ENCODE measurements around the gene MYPOP.
"Not testable (repeated sequence)": the region's sequence is repeated elsewhere in the genome, so short reads cannot be mapped to it uniquely, and the experiment has no call there.

The MYPOP gene

GRCh38 chr19:45882652-45883585 lies 19.5 kb downstream of the MYPOP start:
- DNase-seq = peak; percentile 20

DNA sequence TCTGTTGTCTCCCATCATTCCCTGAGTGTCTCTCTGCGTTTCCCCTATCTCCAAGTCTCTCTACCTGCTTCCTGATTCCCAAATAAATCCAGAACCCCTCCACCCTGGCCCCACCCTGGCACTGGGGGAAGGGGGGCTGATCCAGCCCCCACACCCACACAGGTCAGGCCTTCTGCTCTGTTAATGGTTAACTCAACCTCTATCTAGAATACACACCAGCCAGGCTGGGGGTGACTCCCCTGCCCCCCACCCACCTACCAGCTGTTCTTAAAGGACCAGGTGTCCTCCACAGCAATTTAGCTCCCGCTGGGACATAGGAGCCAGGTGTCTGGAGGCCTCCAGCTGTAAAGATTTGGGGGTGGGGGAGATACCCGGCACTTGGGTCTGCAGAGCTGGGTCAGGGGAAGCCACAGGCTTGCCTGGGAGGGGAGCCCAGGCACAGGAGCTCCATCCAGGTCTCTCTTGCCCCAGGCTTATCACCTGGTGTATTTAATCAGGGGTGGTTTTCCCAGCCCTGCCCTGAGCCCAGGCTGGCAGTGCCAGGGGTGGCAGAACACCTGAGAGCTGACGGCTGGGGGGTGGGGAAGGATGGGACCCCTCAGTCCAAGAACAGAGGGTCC lies 20.4 kb downstream of the MYPOP start:
- no peak for DNase-seq

- no peak for DNase-seq
These were observed 21.1 kb downstream of the MYPOP start for GRCh38 chr19:45881082-45881908.

DNA sequence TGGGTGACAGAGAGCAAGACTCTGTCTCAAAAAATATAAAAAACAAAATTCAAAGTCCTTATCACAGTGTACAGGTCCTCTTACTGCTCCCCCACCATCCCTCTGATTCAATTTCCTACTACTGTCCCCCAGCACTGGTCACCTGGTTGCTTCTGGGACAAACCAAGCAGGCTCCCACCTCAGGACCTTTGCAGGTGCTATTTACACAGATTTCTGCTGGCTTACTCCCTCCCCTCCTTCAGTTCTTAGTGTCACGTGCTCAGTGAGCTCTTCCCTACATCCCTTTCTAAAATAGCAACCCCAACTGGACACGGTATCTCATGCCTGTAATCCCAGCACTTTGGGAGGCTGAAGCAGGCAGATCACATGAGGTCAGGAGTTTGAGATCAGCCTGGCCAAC lies 22.4 kb downstream of the MYPOP start:
- DNase-seq = no peak

DNA sequence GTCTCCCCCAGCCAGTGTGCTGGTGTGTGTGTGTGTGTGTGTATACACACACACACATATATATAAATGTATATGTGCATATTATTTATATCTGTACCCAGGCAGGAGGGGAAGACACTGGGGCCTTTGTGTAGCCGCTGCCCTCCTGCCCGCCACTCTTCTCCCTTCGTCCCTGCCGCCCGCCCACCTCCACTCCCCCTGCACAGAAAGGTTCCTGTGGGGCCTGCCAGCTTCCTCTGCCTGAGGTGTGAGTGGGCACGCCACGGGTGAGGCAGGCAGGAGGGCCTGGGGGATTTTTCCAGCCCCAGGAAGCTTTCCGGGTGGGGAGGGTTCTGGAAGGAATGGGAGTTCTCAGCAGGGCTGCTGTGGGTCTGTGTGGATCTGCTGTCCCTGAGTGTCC lies 23.4 kb downstream of the MYPOP start:
- DNase-seq = no peak

DNA sequence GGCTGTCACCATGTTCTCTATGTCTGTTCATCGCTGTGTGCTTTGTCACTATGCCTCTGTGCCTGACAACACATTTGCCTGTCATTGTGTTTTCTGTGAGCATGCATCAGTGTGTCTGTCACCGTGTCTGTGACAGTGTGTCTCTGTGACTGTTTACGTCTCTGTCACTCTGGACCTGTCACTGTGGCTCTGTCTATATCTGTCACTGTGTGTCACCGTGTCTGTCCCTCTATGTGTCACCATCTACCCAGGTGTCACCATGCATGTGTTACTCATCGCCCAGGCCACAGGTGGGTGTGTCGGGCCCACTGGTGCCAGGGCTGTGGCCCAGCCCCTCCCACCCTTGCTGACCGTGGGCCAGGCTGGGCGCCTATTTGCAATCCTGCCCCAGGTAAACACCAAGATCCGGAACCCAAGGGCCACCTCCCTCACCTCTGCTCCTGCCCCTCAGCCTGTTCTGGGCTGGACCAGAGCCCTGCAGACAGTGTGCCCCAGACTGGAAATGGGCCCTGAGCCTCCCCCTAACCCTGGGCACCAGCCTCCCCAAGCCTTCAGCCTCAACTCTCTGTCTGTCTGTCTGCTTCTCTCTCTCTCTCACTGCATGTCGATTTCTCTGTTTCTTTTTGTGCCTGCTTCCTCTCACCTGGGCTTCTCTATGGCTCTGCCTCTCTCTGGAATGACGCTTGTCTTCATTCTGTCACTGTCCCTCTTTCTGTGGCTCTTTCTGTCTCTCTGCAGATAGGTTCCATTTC lies 24.2 kb downstream of the MYPOP start:
- DNase-seq = no peak

DNA sequence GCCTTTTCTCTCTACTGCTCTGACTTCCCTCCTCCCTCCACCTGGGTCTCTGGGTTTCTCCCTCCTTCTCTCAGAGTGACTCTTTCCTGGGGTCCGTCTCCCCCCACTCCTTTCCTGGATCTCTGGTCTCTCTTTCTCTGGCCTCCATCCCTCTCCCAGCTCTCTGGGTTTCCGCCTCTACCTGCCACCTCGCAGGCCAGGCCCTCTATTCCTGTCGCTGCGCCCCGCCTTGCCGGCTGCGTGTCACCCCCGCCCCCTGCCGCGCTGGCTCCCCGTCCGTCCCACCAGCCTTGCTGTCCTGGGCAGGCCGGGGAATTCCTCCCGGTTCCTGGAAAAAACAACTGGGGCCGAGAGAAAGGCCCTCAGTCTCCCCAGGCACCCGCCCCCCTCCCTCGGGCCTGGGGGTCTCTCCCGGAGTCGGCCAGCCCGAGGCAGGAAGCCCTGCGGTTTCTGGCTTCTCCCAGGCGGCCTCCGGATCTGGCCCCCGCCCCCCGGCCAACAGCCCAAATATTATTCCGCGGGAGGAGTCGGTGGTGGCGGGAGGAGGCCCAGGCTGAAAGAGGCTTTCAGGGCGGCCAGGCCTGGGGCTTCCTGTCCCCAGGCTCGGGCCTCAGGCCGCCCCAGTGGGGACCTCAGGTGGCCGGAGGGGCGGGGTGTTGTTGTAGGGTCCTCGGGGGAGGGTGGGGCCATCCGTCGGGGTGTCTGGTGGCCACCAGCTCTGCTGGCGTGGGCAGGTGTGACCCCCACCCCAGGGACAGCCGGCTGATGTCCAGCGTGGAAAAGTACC lies 25.8 kb downstream of the MYPOP start:
- no peak for DNase-seq

DNA sequence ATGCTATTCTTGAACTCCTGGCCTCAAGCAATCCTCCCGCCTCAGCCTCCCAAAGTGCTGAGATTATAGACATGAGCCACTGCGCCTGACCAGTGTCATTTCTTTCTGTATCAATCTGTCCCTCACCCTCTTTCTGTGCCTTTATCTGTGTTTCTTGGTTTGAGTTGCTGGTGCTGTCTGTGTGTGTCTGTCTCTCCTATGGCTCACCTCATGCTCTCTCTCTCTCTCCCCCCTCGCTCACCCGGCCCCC lies 26.3 kb downstream of the MYPOP start:
- DNase-seq = no peak

GRCh38 chr19:45874620-45874966 lies 27.8 kb downstream of the MYPOP start:
- DNase-seq = no peak

GRCh38 chr19:45873219-45873772 lies 29.1 kb downstream of the MYPOP start:
- DNase-seq = no peak

- DNase-seq = no peak
These were observed 30.1 kb downstream of the MYPOP start for GRCh38 chr19:45872095-45872919.

GRCh38 chr19:45870798-45871197 lies 31.6 kb downstream of the MYPOP start:
- DNase-seq = no peak

DNA sequence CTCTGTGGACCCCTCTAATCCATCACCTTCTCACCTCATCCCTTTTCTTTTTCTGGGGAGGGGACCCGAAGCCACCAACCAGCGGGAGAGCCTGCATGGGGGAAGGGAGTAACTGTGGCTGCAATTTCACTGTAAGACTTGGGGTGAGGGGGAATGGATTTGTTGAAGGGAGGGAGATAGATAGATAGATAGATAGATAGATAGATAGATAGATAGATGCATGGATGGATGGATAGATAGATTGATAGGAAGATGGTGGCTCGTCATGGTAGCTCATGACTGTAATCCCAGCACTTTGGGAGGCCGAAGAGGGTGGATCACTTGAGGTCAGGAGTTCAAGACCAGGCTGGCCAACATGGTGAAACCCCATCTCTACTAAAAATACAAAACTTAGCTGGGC lies 35.2 kb downstream of the MYPOP start:
- DNase-seq = not testable (repeated sequence)

GRCh38 chr19:45866400-45867176 lies 35.8 kb downstream of the MYPOP start:
- DNase-seq = no peak

DNA sequence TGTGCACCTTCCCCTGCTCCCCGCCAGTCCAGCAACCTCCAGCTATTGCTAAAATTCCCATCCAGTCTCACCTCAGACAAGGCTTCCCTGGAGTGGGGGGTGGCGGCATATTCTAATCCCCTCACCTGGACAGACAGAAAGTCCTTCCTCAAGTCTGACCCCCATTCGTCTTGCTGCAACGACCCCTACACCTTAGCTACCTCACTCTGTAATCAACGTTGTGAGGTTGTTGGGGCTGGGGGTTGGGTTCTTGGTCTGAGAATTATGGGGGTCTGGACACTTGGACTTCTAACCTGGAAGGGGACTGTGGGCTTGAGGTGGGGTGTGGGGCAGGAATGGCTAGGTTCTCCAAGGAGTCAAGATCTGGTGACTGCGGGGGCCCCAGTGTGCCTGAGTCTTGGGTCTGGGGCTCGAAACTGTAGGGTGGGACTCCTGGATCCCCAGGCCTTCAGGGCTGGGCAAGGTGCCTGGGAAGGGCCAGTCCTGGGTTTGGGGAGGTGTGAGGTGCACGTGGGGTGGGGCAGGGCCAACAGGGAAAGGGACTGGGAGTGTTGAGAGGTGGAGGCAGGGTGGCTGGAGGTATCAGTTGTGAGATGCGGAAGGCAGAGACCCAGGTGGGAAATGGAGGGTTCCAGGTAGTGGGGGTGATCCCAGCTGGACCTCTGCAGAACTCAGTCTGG lies 37.0 kb downstream of the MYPOP start:
- no peak for DNase-seq

GRCh38 chr19:45864629-45865082 lies 37.8 kb downstream of the MYPOP start:
- no peak for DNase-seq

GRCh38 chr19:45863840-45864628 lies 38.4 kb downstream of the MYPOP start, which contains the start of gene FOXA3:
FOXA3 (plus strand) TSS chr19:45864326; CDS start chr19:45864457, 131 bp downstream.
- DNase-seq = no peak

GRCh38 chr19:45863335-45863839 lies 39.0 kb downstream of the MYPOP start:
- DNase-seq = no peak
